H1 (cell line): ENCODE measurements around the gene PRADC1. TPM values are rescaled to one million over a fixed set of nuclear protein-coding genes. Genes with fewer than 3 reads are reported as not detected.

Experiments
- PHF8 ChIP-seq: fragments of 200-600 bp; sonication (generic); conservative IDR thresholded peaks from 2 replicates; pipeline ENCODE4 v1.7.1; 2012; ENCODE audit warnings: low read depth, mild to moderate bottlenecking, inconsistent platforms, low read length, moderate library complexity
- RAD21 ChIP-seq, 2 experiments: IDR thresholded peaks in 1 of 2; conservative IDR thresholded peaks in 1 of 2; 2 replicates each; pipeline ENCODE4 v1.6.1; 2011; ENCODE audit warnings: low read depth in 2 of 2, low read length in 2 of 2, improper control_type of control experiment in 1 of 2, inconsistent platforms in 1 of 2, mild to moderate bottlenecking in 1 of 2, moderate library complexity in 1 of 2
- SIX5 ChIP-seq: IDR thresholded peaks from 2 replicates; pipeline ENCODE4 v1.6.1; 2011; ENCODE audit warnings: mild to moderate bottlenecking, low read depth, low read length
- polyA plus RNA-seq, 7 experiments: library from polyadenylated mRNA; depleted of rRNA in 3 of 7; stranded (reverse) in 5 of 7; unstranded in 2 of 7; fragments of >200 nt in 5 of 7; fragments of 200-250 nt in 2 of 7; gene quantifications; 1 replicate in 5 of 7; 2 replicates in 1 of 7; 4 replicates in 1 of 7; pipeline versions ENCODE4 v1.2.1 to v1.2.3, GENCODE V29; 2011 to 2013; ENCODE audit warnings: missing spikeins in 2 of 7, mixed read lengths in 2 of 7
- total RNA-seq: library from RNA; stranded (reverse); fragmentation: NEBNext Ultra II Directional; extraction: Animal tissue kit (Norgen Biotek cat#: 25700); gene quantifications from 2 replicates; pipeline ENCODE4 v1.2.1, GENCODE V29; 2021

PRADC1 gene
- total and polyA plus RNA-seq, 2 of the 8 experiments (the other 6 are each of a cell fraction or from before 2014, with no cell fraction given) = 8.9 to 13.1 TPM

GRCh38 chr2:73237168-73237567 lies 4.1 kb upstream of the PRADC1 start (continued):
- TF ChIP-seq SIX5 = no peak
- TF ChIP-seq RAD21 (IDR thresholded peaks at IDR 0.05 in 1 of 2, conservative IDR thresholded peaks at IDR 0.05 in 1 of 2; ENCODE audit: low read depth in 2 of 2, low read length in 2 of 2) = no peak
- TF ChIP-seq PHF8 = no peak
- TF ChIP-seq, all 59 proteins: peak for 0
